RWPE1 (cell line): ENCODE measurements around the gene NONO.
"Not testable (repeated sequence)": the region's sequence is repeated elsewhere in the genome, so short reads cannot be mapped to it uniquely, and the experiment has no call there.

Source experiments
- CTCF ChIA-PET: fragments of 350-600 bp; sonication (Branson Sonifier 250); formaldehyde crosslinking; extraction: SDS; loops from one replicate; lab custom pipeline; 2021; lab: Yijun Ruan, JAX
- POLR2A ChIA-PET: fragments of 400-600 bp; formaldehyde crosslinking; extraction: SDS; loops from one replicate; lab custom pipeline; 2020; ENCODE audit warnings: antibody characterized with exemption; ENCODE audit not compliant: low non-redundant PET; lab: Yijun Ruan, JAX
- DNase-seq: peaks from one replicate; pipeline ENCODE4 v3.0.0; 2012; ENCODE audit warnings: low spot score
- H3K27ac ChIP-seq: fragments of 450-650 bp; 2 replicates; pipeline ENCODE4 v1.5.1; 2017
- TF ChIP-seq, protein P1 (sequence below): fragments of 450-650 bp; conservative IDR thresholded peaks from 2 replicates; pipeline ENCODE4 v1.5.1; 2017; ENCODE audit warnings: low read depth, mild to moderate bottlenecking

NONO gene

GRCh38 chrX:71326394-71326793 lies 43.0 kb downstream of the NONO start:
- DNase-seq: no peak
- POLR2A ChIA-PET: no interaction called here
- TF ChIP-seq, protein P1, sequence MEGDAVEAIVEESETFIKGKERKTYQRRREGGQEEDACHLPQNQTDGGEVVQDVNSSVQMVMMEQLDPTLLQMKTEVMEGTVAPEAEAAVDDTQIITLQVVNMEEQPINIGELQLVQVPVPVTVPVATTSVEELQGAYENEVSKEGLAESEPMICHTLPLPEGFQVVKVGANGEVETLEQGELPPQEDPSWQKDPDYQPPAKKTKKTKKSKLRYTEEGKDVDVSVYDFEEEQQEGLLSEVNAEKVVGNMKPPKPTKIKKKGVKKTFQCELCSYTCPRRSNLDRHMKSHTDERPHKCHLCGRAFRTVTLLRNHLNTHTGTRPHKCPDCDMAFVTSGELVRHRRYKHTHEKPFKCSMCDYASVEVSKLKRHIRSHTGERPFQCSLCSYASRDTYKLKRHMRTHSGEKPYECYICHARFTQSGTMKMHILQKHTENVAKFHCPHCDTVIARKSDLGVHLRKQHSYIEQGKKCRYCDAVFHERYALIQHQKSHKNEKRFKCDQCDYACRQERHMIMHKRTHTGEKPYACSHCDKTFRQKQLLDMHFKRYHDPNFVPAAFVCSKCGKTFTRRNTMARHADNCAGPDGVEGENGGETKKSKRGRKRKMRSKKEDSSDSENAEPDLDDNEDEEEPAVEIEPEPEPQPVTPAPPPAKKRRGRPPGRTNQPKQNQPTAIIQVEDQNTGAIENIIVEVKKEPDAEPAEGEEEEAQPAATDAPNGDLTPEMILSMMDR: no peak
- CTCF ChIA-PET: no interaction called here
- no peak overlapping the region for H3K27ac ChIP-seq

- CTCF ChIA-PET: interaction anchor here (0.6 kb wide), 1 partner anchor 18 kb away, joined by 3 read pairs; no protein-coding TSS in a partner anchor
- DNase-seq, H3K27ac ChIP-seq, POLR2A ChIA-PET: not testable (repeated sequence)
Measured at GRCh38 chrX:71349151-71349665, 65.8 kb downstream of the NONO start.

DNA sequence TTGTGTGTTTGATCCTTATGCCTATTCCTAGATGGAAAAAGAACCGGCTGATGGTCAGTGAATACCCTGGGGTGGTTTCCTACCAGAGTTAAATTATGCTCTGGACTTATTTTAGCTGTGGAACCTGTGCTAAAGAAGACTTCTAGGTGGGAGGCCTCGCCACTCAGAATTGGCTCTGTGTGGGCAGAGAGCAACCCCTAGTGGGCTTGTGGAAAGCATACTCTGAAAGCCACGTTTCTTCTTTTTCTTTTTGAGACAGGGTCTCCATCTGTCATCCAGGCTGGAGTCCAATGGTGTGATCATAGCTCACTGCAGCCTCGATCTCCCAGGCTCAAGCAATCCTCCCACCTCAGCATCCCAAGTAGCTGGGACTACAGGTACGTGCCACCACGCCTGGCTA lies 66.4 kb downstream of the NONO start:
- POLR2A ChIA-PET, CTCF ChIA-PET, H3K27ac ChIP-seq, DNase-seq: not testable (repeated sequence)
